UCSD-AML1 (cell line): ENCODE data around the gene SSBP3.
A peak's percentile ranks its signal among the peaks of the same experiment; 100 is the strongest.
"Not testable (repeated sequence)": the region's sequence is repeated elsewhere in the genome, so short reads cannot be mapped to it uniquely, and the experiment has no call there.

Source experiments
- DNase-seq: peaks from one replicate; lab custom pipeline; 2025; ENCODE audit not compliant: unreplicated experiment; lab: John Stamatoyannopoulos, UW

Gene SSBP3

DNA sequence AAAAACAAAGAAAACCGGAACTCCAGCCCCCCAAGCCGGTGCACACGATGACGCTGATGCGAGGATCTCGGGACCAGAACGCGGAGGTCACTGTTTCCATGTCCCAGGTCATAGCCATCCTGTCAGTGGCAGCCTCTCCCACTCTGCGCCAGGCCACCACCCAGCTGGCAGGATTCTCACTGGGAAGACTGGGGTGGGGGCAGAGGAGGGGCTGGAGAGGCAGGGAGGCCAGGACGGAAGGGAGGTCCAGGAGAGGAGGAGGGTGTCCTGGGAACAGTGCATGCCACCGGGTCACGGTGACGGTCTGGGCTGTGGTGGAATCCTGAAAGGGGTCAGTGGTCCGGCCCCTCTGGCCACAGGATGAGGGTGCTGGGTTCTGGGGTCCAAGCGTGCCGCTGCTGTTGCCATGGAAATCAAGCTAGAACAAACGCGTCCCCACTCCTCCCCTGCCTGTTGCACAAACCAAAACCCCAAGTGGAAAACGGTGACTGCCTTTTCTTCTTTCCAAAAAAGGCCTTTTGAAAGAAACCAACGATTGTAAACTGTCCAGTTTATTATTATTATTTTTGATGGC lies 180.1 kb downstream of the SSBP3 start:
- DNase-seq, result no peak

DNA sequence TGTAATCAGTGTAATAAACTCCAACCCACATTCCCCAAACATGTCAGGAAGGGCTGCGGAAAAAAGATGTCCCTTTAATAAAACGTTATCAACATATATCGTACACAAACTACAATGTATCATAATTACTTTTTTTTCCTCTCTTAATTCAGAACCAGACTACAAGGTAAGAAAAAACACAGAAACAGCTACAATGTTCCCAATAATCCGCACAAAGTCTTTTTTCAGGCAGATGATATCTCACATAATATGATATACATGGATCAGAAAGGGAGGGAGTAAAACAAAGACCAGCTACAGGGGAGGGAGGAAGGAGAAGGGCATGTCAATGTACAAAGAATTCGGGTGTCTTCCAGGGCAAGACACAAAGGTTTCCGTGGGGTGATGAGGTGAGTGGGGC lies 180.8 kb downstream of the SSBP3 start:
- no peak for DNase-seq

DNA sequence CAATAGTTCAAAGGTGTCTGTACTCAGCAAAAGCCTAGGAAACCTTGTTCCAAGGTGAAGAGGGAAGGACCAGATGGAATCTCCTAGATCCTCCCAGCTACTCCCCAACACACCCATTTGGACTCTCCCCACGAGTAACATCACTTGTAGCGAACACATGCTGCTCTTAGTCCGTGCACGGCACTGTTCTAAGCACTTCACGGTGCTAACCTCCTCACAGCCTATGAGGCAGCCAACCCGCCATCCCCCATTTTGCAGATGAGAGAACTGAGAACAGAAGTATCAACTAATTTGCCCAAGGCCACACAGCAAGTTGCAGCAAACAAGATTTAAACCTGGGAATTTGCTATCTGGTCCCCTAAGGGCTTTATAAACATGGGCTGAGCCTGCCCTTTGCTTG lies 182.0 kb downstream of the SSBP3 start:
- no peak for DNase-seq

DNA sequence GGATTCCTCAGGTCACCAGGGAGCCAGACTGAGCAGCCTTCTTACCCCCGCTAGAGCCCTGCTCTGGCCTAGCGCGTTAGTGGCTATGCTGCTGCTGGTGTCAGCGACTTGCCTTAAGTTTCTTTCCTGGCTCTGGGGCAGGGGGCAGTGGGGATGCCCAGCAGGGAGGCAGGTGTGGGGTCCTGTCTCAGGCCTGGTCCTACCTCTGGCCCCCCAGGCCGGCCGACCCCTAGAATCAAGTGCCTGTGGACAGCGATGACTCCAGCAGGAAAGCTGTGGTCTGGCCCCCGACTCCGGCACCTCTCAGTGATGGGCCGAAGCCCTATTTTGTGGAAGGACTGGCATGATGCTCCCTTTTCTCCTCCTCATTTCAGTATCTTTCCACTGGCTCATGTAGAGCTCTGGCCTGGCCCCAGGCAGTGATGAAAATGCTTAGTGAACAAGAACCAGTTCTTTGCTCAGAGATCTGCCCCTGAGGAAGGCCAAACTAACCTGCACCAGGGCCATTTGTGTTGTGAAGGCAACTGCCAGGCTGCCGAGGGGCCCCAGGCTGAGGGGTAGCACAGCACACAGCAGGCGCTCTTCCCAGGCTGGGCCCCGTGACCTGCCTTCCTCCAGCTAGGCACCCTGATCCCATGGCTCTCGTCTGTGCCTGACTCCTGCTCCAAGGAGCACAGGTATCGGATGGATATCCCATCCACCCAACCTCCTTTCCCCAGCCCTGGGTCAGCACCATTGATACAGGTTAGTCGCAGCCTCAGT lies 182.6 kb downstream of the SSBP3 start:
- DNase-seq, result no peak

DNA sequence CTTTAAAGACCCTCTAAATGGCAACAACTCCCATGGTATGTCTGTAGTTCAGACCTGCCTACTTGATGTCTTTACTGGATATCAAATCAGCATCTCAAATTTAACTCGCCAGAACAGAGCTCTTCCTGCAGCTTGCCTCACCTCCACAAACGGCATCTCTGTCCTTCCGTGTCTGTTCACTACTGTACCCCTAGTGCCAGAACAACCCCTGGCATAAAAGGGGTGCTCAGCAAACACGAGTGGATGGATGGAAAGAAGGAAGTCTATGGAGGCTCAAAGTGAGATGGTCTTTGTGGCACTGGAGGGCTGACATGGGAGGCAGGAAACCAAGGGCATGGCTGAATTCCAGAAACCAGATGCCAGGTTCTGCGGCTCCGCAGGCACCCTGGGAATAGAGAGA lies 183.5 kb downstream of the SSBP3 start:
- DNase-seq, result no peak

DNA sequence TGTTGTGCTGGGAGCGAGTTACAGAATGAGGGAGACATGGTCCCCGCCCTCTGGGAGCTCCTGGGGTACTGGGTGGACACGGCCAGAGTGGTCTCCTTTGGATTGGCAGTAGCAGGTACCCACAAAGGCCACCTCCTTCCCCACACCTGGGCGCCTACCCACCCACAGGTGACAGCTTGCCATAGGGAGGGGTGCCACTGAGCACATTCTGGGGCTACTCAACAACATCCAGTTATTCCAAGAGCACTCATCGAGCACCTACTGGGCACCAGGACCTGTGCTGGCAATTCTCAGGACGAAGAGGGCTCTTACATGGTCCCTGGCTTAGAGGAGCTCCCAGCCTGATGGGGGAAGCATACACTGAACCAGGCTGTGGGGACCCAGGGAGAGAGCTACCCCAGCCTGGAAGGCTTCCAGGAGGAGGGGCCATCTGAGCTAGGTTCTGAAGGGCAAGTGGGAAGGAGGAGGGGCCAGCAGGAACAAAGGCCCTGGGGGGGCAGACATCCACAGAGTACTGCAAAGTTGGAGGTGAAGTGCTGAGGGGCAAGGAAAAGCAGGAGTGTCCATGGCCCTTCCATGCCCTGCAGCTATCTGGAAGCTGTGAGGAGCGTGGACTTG lies 184.2 kb downstream of the SSBP3 start:
- DNase-seq, result no peak

DNA sequence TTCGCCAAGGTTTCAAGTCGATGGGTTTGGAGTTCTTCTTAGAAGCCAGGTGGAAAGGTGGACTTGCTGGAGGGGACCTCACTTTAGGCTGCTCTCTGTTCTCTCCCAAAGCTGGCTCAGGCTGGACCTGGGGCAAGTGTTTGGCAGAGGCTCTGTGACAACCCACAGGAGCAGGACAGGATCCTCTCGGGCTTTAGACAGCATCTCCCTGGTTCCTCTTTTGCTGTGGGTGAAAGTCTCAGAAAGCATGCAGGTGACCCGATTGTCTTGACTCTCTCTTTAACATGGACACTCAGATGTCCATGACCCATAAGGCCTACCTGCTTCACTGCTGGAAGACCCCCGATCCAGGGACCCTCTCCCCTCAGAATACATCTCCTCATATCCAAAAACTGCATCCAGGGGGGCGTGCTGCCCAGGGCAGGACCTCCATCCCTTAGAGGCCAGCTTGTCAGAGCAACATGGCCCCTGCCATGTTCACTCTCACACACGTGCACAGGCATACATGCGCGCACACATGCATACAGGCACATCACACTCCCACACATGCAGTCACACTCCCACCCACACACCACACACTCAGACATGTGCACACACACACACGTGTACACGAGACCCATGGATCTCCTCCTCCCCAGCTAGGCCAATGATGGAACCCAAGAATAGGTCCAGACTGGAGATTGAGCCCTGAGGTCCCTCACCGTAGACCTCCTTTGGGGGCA lies 184.9 kb downstream of the SSBP3 start:
- no peak for DNase-seq

DNA sequence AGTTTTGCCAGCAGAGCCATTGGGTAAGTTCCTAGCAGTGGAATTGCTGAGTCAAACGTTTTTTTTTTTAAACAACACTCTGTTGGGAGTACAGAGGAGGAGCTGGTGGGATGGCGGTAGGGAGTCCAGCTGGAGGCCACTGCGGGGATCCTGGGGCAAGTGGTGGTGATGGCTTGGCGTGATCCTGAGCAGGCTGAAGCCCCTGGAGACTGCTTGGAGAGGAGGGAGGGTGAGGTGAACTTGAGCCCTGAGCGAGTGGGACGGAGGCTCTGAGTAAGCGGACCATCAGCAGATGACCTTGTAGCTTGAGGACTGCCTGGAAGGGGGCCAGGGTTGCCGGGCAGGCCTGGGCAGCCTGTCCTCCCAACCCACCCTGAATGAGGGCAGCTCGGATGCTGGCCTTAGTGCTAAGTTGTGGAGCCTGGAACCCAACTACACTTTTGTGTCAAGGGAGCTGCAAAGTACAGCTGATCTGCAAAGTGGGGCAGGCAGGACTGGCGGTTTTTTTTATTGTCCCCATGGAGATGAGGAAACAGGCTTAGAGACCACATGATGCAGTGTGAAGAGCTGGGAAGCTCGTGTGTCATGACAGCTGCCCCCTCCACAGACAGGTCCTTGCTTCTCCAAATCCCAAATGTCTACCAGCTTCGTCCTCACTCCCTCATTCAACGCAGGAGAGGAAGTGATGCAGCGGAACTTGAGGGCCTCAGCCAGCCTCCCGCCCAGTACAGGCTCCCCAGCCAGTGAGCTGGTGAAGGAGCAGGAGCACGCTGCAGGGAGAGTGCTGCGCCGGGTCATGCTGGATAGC lies 186.0 kb downstream of the SSBP3 start:
- DNase-seq, result peak; percentile 36

DNA sequence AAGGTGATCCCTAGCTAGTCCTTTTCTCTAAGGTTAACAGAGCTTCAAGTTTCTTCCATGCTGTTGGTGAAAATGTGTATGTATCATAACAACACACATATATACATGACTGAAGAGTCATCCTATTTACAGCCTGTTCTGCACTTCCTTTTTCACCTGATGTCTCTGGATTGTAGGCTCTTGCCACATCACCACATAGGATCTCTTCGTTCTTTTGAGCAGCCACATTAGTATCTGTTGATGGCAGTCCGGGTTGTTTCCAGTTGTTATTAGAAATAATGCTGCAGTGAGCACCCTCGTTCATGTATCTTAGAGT lies 186.5 kb downstream of the SSBP3 start:
- DNase-seq, result no peak

DNA sequence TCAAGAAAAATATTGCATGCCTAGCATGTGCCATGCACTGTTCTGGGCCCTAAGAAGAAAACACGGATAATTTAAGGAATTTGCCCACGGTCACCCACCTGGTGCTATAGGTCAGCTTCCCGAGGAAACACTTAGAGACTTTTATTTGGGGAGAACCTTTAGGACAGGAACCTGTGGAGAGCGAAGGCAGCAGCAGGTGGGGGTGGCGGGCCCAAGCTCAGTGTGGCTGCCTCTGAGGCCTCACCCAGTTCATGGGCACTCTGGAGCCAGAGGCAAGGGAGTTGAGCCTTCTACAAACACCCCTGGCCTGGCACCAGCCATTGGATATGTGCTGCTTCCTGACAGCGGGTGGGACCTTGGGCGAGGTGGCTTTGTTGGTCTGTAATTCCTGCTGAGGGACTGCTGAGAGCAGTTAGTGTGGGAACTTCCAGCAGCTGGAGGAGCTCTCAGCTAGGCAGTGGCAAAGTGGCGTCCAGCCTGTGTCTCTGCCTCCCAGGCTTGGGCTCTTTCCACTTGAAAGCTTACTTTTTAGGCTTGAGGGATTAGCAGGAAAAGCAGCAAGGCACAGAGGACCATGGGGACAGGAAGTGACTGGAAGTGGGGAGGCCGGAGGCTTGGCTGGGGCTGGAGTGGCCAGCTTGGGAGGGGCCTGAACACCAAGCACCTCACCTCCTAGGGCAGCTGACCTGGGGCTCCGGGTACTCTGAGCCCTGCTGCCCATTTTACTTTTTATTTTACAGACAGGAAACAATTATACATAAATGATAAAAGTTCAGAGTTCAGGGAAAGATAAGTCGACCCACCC lies 187.1 kb downstream of the SSBP3 start:
- DNase-seq, result no peak

DNA sequence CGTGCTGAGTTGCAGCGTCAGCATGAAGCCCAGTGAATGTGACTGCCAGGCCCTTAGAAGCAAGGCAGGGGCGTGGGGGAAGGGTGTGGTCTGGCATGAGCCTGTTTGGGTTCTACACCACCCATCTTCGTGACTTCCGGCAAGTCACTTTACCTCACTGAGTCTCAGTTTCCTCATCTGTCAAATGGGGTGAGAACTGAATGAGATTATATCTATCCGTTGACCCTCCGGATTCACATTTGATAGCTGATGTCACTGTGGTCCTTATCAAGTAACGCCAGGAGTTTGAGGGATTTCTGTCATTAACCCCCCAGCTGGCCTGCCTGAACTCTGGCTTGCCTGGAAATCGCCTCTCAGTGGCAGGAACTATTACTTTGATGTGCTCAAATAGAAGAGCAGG lies 190.7 kb downstream of the SSBP3 start:
- DNase-seq, result no peak

DNA sequence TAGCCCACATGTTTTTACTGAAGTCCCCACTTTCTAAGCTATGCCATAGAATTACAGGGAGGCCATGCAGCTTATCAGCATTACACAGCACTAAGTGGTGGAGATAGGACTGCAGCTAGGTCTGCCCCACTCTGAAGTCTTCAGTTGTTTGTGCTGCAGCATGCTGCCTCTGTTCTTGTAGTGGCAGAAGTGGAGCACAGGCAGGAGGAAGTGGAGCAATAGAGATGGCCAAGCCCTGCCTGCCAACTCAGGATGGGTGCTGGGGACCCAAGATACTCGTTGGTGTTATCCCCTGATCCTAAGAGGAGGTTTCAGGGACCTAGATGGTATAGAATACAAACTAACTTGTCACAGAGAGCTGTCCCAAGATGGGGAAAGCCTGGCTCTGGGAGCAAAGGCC lies 193.3 kb downstream of the SSBP3 start:
- no peak for DNase-seq

DNA sequence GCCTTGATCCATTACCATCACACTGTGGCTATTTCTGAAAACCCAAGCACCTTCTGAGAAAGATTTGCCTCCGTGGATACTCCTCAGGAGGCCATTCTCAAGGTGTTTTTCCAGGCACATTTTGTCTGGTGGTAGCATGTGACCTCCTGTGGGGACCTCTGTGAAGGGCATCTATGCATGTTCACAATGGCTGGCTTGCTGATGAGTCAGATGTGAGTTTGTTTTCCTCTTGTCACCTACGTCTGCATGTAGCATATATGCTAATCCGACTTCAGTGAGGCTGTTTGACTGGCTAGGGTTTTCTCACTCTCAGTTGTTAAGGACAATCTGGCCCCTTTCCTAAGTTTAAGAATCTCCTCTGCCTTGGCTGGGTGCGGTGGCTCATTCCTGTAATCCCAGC lies 198.3 kb downstream of the SSBP3 start:
- not testable (repeated sequence) for DNase-seq

DNA sequence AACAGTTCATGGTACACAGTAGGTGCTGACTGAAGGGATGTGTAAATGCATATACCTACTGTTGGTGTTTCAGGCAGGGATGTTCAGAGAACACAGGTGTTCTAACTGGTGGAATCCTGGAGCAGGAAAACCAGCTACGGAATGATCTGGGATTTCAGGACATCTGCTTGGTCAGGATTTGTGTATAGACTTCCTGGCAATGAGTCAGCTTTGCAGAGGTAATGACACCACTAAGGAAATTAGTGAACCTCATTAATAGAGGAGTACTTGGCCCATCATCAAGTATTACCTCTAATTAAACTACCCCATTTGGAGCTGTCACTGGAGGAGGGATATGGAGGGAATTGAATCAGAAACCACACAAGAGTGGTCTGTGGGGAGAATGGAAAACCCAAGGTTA lies 198.9 kb downstream of the SSBP3 start:
- no peak for DNase-seq

DNA sequence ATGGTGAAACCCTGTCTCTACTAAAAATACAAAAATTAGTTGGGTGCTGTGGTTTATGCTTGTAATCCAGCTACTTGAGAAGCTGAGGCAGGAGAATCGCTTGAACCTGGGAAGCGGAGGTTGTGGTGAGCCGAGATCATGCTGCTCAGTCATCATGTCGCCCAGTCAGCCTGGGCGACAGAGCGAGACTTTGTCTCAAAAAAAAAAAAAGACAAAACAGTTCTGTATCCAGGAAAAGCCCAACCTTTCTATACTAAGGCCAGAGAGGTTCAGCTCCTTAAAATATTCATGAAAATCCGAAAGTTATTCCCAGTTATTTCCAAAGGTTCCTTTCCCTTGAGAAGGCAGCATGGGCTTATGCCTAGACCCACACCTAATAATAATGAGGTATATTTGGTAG lies 202.0 kb downstream of the SSBP3 start:
- no peak for DNase-seq

DNA sequence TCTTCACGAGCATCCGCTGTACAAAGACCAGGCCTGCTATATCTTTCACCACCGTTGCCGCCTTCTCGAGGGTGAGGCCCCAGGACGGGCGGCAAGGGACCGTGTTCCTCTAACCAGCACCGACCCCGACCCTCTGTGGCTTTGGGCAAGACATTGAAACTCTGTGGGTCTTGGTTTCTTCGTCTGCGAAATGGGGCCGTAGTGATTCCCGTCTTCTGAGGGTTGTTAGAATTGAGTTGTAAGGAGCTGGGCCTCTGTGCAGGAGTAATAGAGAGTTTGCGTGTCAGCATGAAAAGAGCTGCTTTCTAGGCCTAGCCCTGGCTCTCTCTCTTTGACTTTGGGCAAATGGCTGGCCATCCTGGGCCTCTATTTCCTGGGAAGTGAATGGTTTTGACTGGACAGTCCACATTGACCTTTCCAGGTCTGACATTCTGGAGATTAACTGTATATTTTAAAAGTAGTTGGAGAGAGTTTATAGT lies 205.6 kb downstream of the SSBP3 start:
- no peak for DNase-seq

DNA sequence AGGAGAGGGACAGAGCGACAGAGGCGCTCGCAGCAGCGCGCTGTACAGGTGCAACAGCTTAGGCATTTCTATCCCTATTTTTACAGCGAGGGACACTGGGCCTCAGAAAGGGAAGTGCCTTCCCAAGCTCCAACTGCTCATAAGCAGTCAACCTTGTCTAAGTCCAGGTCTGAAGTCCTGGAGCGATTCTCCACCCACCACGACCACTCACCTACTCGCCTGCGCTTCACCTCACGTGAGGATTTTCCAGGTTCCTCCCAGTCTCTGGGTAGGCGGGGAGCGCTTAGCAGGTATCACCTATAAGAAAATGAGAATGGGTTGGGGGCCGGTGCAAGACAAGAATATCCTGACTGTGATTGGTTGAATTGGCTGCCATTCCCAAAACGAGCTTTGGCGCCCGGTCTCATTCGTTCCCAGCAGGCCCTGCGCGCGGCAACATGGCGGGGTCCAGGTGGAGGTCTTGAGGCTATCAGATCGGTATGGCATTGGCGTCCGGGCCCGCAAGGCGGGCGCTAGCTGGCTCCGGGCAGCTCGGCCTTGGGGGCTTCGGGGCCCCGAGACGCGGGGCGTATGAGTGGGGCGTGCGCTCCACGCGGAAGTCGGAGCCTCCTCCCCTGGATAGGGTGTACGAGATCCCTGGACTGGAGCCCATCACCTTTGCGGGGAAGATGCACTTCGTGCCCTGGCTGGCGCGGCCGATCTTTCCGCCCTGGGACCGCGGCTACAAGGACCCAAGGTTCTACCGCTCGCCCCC lies 206.3 kb downstream of the SSBP3 start, which contains the start of the genes CYB5RL and MRPL37:
Gene CYB5RL (minus strand): TSS at position 266 of the 754 bp plus-strand sequence. CDS start 4,414 bp downstream, outside the sequence.
Gene MRPL37 (plus strand): TSS at position 403 of the 754 bp plus-strand sequence. CDS start 77 bp downstream, at position 480.
- DNase-seq, result peak; percentile 86

DNA sequence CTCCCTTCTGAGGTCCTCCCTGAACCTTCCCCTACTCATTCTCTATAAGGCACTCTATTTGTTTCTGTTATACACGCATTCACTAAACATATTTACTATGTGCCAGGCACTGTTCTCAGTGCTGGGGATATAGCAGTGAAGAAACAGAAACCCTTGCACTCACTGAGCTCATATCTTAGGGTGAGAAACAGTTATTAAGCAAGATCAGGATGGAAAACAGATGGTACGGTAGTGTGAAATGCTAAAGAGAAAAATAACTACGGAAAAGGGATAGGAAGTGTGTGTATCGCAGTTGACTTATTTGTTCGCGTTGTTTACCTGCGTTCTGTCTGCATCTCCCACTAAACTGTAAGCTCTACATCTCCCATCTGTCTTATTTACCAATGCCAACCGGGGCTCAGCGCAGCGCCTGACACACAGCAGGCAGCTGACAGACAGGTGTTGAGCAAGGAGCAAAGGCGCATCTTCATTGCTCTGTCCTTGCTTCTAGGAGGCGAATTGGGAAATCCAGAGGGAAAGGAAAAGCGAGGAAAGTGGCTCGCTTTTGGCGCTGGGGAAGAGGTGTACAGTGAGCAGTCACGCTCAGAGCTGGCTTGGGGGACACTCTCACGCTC lies 206.9 kb downstream of the SSBP3 start:
- DNase-seq, result no peak

DNA sequence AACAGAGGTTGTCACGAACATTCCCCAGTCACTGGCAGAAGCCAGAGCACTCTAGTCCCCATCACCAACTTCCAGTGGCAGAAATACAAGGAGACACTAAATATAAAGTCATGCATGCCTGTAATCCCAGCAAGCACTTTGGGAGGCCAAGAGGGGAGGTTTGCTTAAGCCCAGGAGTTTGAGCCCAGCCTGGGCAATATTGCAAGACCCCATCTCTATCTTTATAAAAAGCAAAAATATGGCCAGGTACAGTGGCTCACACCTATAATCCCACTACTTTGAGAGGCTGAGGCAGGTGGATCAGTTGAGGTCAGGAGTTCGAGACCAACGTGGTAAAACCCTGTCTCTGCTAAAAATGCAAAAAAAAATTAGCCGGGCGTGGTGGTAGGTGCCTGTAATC lies 212.7 kb downstream of the SSBP3 start:
- DNase-seq, result no peak
